ENCODE data around the gene SRGAP2B.
"Not testable (repeated sequence)": the region's sequence is repeated elsewhere in the genome, so short reads cannot be mapped to it uniquely, and the experiment has no call there.

Gene SRGAP2B

GRCh38 chr1:145053428-145053827 is 41.7 kb downstream of the SRGAP2B start:
- not testable (repeated sequence) for H3K36me3 ChIP-seq (ENCODE audit: insufficient read depth, low read length); H3K9me3 ChIP-seq (replicated peaks; ENCODE audit: low read length); H3K4me2 ChIP-seq (ENCODE audit: low read length); H3K4me3 ChIP-seq (ENCODE audit: low read length); H3K27me3 ChIP-seq (ENCODE audit: control insufficient read depth, insufficient read depth, low read length); H3K9ac ChIP-seq (ENCODE audit: low read depth, low read length); H3K4me1 ChIP-seq (ENCODE audit: control insufficient read depth, insufficient read depth, low read length)

GRCh38 chr1:145052019-145052776 is 42.9 kb downstream of the SRGAP2B start:
- H3K4me1 ChIP-seq (ENCODE audit: control insufficient read depth, insufficient read depth, low read length); H3K27me3 ChIP-seq (ENCODE audit: control insufficient read depth, insufficient read depth, low read length); H3K4me3 ChIP-seq (ENCODE audit: low read length); H3K9ac ChIP-seq (ENCODE audit: low read depth, low read length); H3K4me2 ChIP-seq (ENCODE audit: low read length); H3K9me3 ChIP-seq (replicated peaks; ENCODE audit: low read length); H3K36me3 ChIP-seq (ENCODE audit: insufficient read depth, low read length): not testable (repeated sequence)

GRCh38 chr1:145048181-145048856 is 46.8 kb downstream of the SRGAP2B start:
- H3K4me1 ChIP-seq (ENCODE audit: control insufficient read depth, insufficient read depth, low read length); H3K9me3 ChIP-seq (replicated peaks; ENCODE audit: low read length); H3K4me3 ChIP-seq (ENCODE audit: low read length); H3K4me2 ChIP-seq (ENCODE audit: low read length); H3K36me3 ChIP-seq (ENCODE audit: insufficient read depth, low read length); H3K9ac ChIP-seq (ENCODE audit: low read depth, low read length); H3K27me3 ChIP-seq (ENCODE audit: control insufficient read depth, insufficient read depth, low read length): not testable (repeated sequence)

DNA sequence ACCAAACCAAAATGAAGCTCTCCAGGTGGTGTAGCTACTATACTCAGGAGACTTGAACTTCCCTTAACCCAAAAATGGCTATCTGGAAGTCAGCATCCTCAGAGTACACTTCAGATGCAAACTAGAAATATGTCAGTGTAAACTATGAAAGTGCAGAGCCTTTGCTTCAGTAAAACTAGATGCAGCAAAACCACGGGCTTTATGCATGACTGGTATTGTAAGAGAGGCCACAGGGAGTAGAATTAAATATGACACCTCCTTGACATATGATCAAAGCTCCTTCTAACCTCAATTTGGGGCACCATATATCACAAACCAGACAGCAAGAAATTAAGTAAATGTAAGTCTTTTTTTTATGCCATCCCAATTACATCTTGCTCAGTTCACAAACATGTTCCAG is 47.6 kb downstream of the SRGAP2B start:
- H3K4me2 ChIP-seq (ENCODE audit: low read length); H3K9ac ChIP-seq (ENCODE audit: low read depth, low read length); H3K36me3 ChIP-seq (ENCODE audit: insufficient read depth, low read length): not testable (repeated sequence)

DNA sequence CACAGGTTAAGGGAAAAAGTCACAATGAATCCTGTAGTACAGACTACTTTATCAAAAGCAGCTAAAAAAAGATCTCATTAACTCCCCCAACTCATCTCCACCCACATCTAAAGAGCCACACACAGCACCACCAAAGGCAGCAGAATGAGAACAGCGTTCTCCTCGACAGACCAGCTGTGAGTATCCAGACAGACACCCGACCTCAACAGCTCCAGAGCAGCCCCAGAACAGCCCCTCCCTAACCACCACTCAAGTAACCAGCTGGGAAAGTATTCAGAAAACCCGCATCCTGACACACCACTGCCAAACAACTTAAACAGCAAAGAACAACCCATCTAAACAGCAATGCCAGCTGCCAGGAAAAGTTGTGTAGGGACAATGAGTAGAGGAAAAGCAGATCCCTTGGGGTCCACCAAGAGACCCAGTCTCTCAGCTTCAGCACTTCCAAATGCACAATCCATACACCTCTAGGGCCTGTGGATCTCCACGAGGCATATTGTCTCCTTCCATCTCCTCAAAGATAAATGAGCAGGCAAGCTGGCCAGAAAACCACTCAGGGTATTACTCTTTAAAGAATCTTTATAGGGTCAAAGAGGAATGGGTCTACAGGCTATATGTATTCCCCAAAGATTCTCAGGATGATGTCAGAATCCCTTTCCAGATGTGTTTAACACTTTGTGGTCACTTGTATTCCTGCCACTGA is 49.4 kb downstream of the SRGAP2B start:
- not testable (repeated sequence) for H3K27me3 ChIP-seq (ENCODE audit: control insufficient read depth, insufficient read depth, low read length); H3K4me2 ChIP-seq (ENCODE audit: low read length); H3K9me3 ChIP-seq (replicated peaks; ENCODE audit: low read length); H3K4me1 ChIP-seq (ENCODE audit: control insufficient read depth, insufficient read depth, low read length); H3K36me3 ChIP-seq (ENCODE audit: insufficient read depth, low read length); H3K9ac ChIP-seq (ENCODE audit: low read depth, low read length); H3K4me3 ChIP-seq (ENCODE audit: low read length)

More for the DNA sequence above, 47.6 kb downstream of the SRGAP2B start:
- H3K4me3 ChIP-seq (ENCODE audit: low read length); H3K9me3 ChIP-seq (replicated peaks; ENCODE audit: low read length); H3K4me1 ChIP-seq (ENCODE audit: control insufficient read depth, insufficient read depth, low read length); H3K27me3 ChIP-seq (ENCODE audit: control insufficient read depth, insufficient read depth, low read length): not testable (repeated sequence)

DNA sequence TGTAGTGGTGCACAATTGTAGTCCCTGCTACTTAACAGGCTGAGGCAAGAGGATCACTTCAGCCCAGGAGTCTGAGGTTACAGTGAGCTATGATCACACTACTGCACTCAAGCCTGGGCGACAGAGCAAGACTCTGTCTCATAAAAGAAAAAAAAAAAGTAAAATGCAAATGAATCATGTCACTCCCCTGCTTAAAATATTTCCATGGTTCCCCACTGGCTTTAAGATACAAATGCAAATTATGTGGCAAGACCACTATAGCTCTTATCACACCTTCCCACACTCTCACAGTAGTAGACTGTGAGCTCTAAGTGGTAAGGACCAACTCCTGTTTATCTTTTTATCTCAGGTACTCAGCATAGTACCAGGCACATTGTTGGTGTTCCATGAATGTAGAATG is 53.6 kb downstream of the SRGAP2B start:
- H3K9ac ChIP-seq (ENCODE audit: low read depth, low read length); H3K4me3 ChIP-seq (ENCODE audit: low read length); H3K9me3 ChIP-seq (replicated peaks; ENCODE audit: low read length); H3K36me3 ChIP-seq (ENCODE audit: insufficient read depth, low read length); H3K4me1 ChIP-seq (ENCODE audit: control insufficient read depth, insufficient read depth, low read length); H3K4me2 ChIP-seq (ENCODE audit: low read length); H3K27me3 ChIP-seq (ENCODE audit: control insufficient read depth, insufficient read depth, low read length): not testable (repeated sequence)

DNA sequence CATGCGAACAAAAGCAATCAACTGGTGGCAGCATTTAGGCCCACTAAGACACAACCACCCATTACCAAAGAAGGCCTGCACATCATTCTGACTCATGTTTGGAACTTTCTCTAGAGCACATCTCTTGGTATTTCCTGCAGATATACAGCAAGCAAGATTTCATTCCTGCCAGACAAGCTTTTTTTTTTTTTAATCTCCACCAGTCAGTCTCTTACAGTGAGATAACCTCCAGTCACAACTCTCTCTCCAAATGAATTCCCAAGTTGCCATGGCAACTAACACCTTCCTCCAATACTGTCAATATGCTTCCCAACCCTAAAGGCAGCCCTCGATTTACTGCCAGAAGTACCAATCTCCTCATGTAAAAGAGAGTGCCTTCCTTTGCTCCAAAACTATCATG is 59.1 kb downstream of the SRGAP2B start:
- not testable (repeated sequence) for H3K4me3 ChIP-seq (ENCODE audit: low read length); H3K4me1 ChIP-seq (ENCODE audit: control insufficient read depth, insufficient read depth, low read length); H3K9me3 ChIP-seq (replicated peaks; ENCODE audit: low read length); H3K27me3 ChIP-seq (ENCODE audit: control insufficient read depth, insufficient read depth, low read length); H3K9ac ChIP-seq (ENCODE audit: low read depth, low read length); H3K36me3 ChIP-seq (ENCODE audit: insufficient read depth, low read length); H3K4me2 ChIP-seq (ENCODE audit: low read length)

- not testable (repeated sequence) for H3K9me3 ChIP-seq (replicated peaks; ENCODE audit: low read length); H3K9ac ChIP-seq (ENCODE audit: low read depth, low read length); H3K27me3 ChIP-seq (ENCODE audit: control insufficient read depth, insufficient read depth, low read length); H3K4me2 ChIP-seq (ENCODE audit: low read length); H3K36me3 ChIP-seq (ENCODE audit: insufficient read depth, low read length); H3K4me3 ChIP-seq (ENCODE audit: low read length); H3K4me1 ChIP-seq (ENCODE audit: control insufficient read depth, insufficient read depth, low read length)
Measured at GRCh38 chr1:145033523-145033922, 61.6 kb downstream of the SRGAP2B start.

GRCh38 chr1:145027251-145027650 is 67.9 kb downstream of the SRGAP2B start:
- not testable (repeated sequence) for H3K36me3 ChIP-seq (ENCODE audit: insufficient read depth, low read length)

GRCh38 chr1:145025286-145025685 is 69.8 kb downstream of the SRGAP2B start:
- not testable (repeated sequence) for H3K4me2 ChIP-seq (ENCODE audit: low read length); H3K9ac ChIP-seq (ENCODE audit: low read depth, low read length); H3K9me3 ChIP-seq (replicated peaks; ENCODE audit: low read length); H3K27me3 ChIP-seq (ENCODE audit: control insufficient read depth, insufficient read depth, low read length); H3K36me3 ChIP-seq (ENCODE audit: insufficient read depth, low read length); H3K4me1 ChIP-seq (ENCODE audit: control insufficient read depth, insufficient read depth, low read length); H3K4me3 ChIP-seq (ENCODE audit: low read length)

More at GRCh38 chr1:145027251-145027650, 67.9 kb downstream of the SRGAP2B start:
- H3K9me3 ChIP-seq (replicated peaks; ENCODE audit: low read length); H3K4me1 ChIP-seq (ENCODE audit: control insufficient read depth, insufficient read depth, low read length); H3K27me3 ChIP-seq (ENCODE audit: control insufficient read depth, insufficient read depth, low read length); H3K4me2 ChIP-seq (ENCODE audit: low read length); H3K9ac ChIP-seq (ENCODE audit: low read depth, low read length); H3K4me3 ChIP-seq (ENCODE audit: low read length): not testable (repeated sequence)

DNA sequence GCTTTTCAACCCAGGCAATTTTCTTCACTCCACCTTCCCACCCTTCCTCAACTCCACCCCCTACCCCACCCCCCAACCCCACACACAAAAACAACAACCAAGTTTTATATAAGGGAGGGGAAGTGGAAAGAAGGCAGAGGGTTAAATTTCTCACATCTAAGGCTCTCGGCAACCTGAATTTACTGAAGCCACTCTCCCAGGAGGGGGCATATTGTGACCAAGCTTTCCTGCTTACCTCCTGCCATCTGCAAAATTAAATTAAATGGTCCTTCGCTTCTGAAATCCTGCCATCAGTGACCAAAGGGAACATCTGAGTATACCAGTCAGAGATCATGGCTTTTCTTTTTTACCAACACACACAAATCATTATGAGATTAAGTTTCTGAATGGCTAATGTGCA is 72.9 kb downstream of the SRGAP2B start:
- H3K9ac ChIP-seq (ENCODE audit: low read depth, low read length); H3K27me3 ChIP-seq (ENCODE audit: control insufficient read depth, insufficient read depth, low read length): not testable (repeated sequence)

DNA sequence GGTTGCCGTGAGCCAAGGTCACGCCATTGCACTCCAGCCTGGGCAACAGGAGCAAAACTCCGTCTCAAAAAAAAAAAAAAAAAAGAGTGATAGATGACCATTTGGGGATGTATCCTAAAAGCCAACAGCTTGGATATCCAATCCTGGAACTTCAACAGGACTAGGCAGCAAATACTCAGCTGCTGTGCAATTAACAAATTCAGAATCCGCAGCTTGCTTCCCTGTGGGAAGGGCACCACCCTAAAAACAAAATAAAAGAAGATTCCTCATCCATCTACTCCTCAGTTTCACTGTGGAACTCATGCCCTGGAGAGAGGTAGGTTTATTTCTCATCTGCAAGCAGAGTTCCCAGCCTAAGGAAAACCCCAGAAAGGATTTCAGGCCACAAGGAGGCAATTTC is 73.4 kb downstream of the SRGAP2B start:
- H3K9ac ChIP-seq (ENCODE audit: low read depth, low read length); H3K4me1 ChIP-seq (ENCODE audit: control insufficient read depth, insufficient read depth, low read length); H3K9me3 ChIP-seq (replicated peaks; ENCODE audit: low read length); H3K27me3 ChIP-seq (ENCODE audit: control insufficient read depth, insufficient read depth, low read length); H3K4me2 ChIP-seq (ENCODE audit: low read length); H3K4me3 ChIP-seq (ENCODE audit: low read length); H3K36me3 ChIP-seq (ENCODE audit: insufficient read depth, low read length): not testable (repeated sequence)

More for the DNA sequence above, 72.9 kb downstream of the SRGAP2B start:
- not testable (repeated sequence) for H3K4me2 ChIP-seq (ENCODE audit: low read length); H3K4me1 ChIP-seq (ENCODE audit: control insufficient read depth, insufficient read depth, low read length); H3K36me3 ChIP-seq (ENCODE audit: insufficient read depth, low read length); H3K9me3 ChIP-seq (replicated peaks; ENCODE audit: low read length); H3K4me3 ChIP-seq (ENCODE audit: low read length)

All from skeletal muscle satellite cell (primary cell).